Smooth muscle cell (in vitro differentiated cells): Measurements from ENCODE around the gene RPL22L1. TPM values are rescaled to one million over a fixed set of nuclear protein-coding genes. Genes with fewer than 3 reads are reported as not detected.

Source experiments
- DNase-seq: peaks from one replicate; lab custom pipeline; 2025; ENCODE audit not compliant: unreplicated experiment; lab: John Stamatoyannopoulos, UW
- H2AFZ ChIP-seq: fragments of 200-600 bp; sonication (generic); 2 replicates; pipeline ENCODE4 v1.6.0; 2016; ENCODE audit warnings: antibody characterized with exemption, low read depth, mild to moderate bottlenecking
- H3F3A ChIP-seq: fragments of 200-600 bp; sonication (generic); 2 replicates; pipeline ENCODE4 v1.6.0; 2017; ENCODE audit warnings: antibody characterized with exemption, low read depth
- H3K27ac ChIP-seq: fragments of 200-600 bp; sonication (generic); 2 replicates; pipeline ENCODE4 v1.5.1; 2016; ENCODE audit warnings: low read depth, mild to moderate bottlenecking
- H3K27me3 ChIP-seq: fragments of 200-600 bp; sonication (generic); 2 replicates; pipeline ENCODE4 v1.6.1; 2016; ENCODE audit warnings: low read depth, mild to moderate bottlenecking
- H3K36me3 ChIP-seq: fragments of 200-600 bp; sonication (generic); 2 replicates; pipeline ENCODE4 v1.5.1; 2016; ENCODE audit warnings: low read depth
- H3K4me1 ChIP-seq: fragments of 200-600 bp; sonication (generic); 2 replicates; pipeline ENCODE4 v1.5.1; 2016; ENCODE audit warnings: low read depth
- H3K4me2 ChIP-seq: fragments of 200-600 bp; sonication (generic); 2 replicates; pipeline ENCODE4 v1.6.0; 2016; ENCODE audit warnings: mild to moderate bottlenecking
- H3K4me3 ChIP-seq: fragments of 200-600 bp; sonication (generic); 2 replicates; pipeline ENCODE4 v1.5.1; 2016; ENCODE audit warnings: mild to moderate bottlenecking
- H3K79me2 ChIP-seq: fragments of 200-600 bp; sonication (generic); 2 replicates; pipeline ENCODE4 v1.6.0; 2016; ENCODE audit warnings: low read depth, mild to moderate bottlenecking
- H3K9ac ChIP-seq: fragments of 200-600 bp; sonication (generic); 2 replicates; pipeline ENCODE4 v1.6.0; 2016; ENCODE audit warnings: low read depth
- H3K9me3 ChIP-seq: fragments of 200-600 bp; sonication (generic); replicated peaks from 2 replicates; pipeline ENCODE4 v1.5.1; 2016; ENCODE audit warnings: low read depth
- H4K20me1 ChIP-seq: fragments of 200-600 bp; sonication (generic); 2 replicates; pipeline ENCODE4 v1.6.0; 2016; ENCODE audit warnings: low read depth
- WGBS: methylation state at CpG from one replicate; pipeline ENCODE4 v1.1.7; 2016; ENCODE audit warnings: low lambda C conversion rate; 5-methylcytosine and 5-hydroxymethylcytosine counted together
- polyA plus RNA-seq: library from polyadenylated mRNA; unstranded; fragments of >200 nt; fragmentation: Nextera tagmentation; extraction: Ambion mirVana; gene quantifications from 2 replicates; pipeline ENCODE4 v1.2.1, GENCODE V29; 2016
- total RNA-seq: library from RNA; depleted of rRNA; stranded (reverse); fragments of >200 nt; gene quantifications from 2 replicates; pipeline ENCODE4 v1.2.3, GENCODE V29; 2014
- TF ChIP-seq, protein P1 (sequence below): fragments of 200-600 bp; sonication (generic); IDR thresholded peaks from 2 replicates; pipeline ENCODE4 v1.5.1; 2017; ENCODE audit warnings: borderline replicate concordance, mild to moderate bottlenecking, antibody characterized with exemption; ENCODE audit not compliant: insufficient read depth, poor library complexity, severe bottlenecking

The RPL22L1 gene
- total RNA-seq (99.0 and 118 TPM in 2 replicates), polyA plus RNA-seq (15.6 and 22.3 TPM in 2 replicates)

DNA sequence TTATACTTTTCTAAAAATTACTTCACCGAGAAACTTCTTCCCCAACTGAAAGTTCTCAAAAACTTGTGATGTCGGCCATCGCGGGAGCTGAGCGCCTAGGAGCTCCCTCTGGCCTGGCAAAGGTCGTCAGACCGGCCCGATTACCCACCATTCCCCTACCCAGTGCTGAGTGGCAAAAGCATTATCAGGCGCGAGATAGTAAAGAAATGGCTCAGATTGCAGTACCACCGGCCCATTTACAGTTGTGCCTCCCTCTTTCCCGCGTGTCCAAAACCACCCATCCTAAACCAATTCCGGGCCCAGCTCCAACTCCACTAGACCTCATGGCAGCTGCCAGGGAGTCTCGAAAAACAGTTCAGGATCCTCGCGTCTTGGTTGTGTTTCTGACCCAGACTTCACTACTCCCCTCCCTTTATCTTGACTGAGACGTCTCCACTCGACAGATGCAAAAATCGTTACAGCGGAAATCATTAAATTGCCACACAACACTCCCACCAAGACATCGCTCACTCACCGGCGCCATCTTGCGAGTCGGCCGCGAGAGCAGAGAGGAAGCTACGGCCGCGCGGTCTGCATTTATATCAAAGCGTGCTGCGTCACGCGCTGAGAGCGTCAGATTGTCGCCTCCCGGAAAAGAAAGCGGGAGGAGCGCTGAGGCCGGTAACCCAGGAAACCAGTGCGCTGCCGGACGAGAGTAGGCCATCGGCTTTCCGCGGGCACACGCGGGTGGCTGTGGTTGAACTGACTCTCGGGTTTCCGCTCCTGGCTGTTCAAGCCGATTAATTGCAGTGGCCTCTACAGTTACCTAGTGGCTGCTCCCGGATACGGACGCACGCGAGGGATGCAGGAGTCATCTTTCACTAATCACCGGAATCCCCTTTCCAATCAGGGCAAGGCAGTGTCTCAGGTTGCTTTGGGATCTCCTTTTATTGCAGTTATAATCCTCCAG lies at the start of gene RPL22L1:
Gene RPL22L1 (minus strand): TSS at position 551 of the 949 bp plus-strand sequence. CDS start 28 bp downstream, at position 523.
- peaks cover 26% of the 10 kb centered on the region for H3K4me1 ChIP-seq
- peaks cover 36% of the 10 kb centered on the region for H3F3A ChIP-seq
- DNase-seq: no peak
- H3K4me2 ChIP-seq: peak within 1 kb of the TSS; percentile 94
- H4K20me1 ChIP-seq: peaks cover 28% of the 10 kb centered on the region
- H2AFZ ChIP-seq: peak within 1 kb of the TSS; percentile 76
- H3K79me2 ChIP-seq: peaks cover 23% of the 10 kb centered on the region
- under 1% methylated on average over 59 of the region's 59 CpGs for WGBS
- H3K4me3 ChIP-seq: peak within 1 kb of the TSS; percentile 66
- no peaks in the 10 kb centered on the region for H3K27me3 ChIP-seq
- H3K9ac ChIP-seq: peak within 1 kb of the TSS; percentile 94
- H3K9me3 ChIP-seq: no peaks in the 10 kb centered on the region
- TF ChIP-seq, protein P1, sequence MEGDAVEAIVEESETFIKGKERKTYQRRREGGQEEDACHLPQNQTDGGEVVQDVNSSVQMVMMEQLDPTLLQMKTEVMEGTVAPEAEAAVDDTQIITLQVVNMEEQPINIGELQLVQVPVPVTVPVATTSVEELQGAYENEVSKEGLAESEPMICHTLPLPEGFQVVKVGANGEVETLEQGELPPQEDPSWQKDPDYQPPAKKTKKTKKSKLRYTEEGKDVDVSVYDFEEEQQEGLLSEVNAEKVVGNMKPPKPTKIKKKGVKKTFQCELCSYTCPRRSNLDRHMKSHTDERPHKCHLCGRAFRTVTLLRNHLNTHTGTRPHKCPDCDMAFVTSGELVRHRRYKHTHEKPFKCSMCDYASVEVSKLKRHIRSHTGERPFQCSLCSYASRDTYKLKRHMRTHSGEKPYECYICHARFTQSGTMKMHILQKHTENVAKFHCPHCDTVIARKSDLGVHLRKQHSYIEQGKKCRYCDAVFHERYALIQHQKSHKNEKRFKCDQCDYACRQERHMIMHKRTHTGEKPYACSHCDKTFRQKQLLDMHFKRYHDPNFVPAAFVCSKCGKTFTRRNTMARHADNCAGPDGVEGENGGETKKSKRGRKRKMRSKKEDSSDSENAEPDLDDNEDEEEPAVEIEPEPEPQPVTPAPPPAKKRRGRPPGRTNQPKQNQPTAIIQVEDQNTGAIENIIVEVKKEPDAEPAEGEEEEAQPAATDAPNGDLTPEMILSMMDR: no peak
- peak within 1 kb of the TSS; percentile 86 for H3K27ac ChIP-seq
- H3K36me3 ChIP-seq: peaks cover 15% of the 10 kb centered on the region

DNA sequence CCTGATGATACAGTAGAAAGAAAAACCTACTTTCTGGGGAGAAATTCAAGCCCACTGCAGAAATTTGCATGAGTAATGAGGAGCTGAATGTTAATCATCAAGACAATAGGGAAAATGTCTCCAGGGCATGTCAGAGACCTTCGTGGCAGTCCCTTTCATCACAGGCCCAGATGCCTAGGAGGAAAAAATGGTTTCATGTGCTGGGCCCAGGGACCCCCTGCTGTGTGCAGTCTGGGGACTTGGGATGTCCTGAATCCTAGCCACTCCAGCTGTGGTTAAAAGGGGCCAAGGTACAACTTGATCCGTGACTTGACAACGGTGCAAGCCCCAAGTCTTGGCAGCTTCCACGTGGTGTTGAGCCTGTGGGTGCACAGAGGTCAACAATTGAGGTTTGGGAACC lies 48.7 kb upstream of the RPL22L1 start:
- Histone ChIP-seq H3K4me2 (no peak overlapping the region), H3K27ac (no peak overlapping the region), H3K36me3 (no peaks in the 10 kb centered on the region), H3K79me2 (no peaks in the 10 kb centered on the region), H3K27me3 (no peaks in the 10 kb centered on the region), H3K4me1 (no peaks in the 10 kb centered on the region), H3K9ac (no peak overlapping the region), H3F3A (no peaks in the 10 kb centered on the region), H4K20me1 (no peaks in the 10 kb centered on the region), H2AFZ (no peak overlapping the region), H3K4me3 (no peak overlapping the region), H3K9me3 (no peaks in the 10 kb centered on the region)
- DNase-seq: no peak
- WGBS: 81% methylated on average over 4 of the region's 4 CpGs
- TF ChIP-seq, protein P1: no peak

DNA sequence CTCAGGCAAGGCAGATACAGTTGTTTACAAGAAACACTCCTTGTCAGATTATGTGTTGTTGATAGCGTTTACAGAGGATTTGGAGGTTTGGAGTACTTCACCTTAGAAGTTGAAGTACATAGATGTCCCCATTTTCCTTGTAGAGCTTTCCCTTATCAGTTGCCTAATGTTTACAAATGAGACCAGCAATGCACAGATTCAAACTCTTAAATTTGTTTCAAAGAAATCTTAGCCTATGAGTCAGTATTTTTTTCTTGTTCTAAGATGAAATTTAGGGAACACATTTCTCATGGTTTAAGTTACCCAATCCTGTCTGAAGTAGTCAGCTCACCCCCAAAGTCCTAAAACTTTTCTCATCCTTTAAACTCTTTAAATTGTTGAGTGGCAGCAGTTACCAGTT lies 44.7 kb upstream of the RPL22L1 start:
- WGBS: 56% methylated on average over 1 of the region's 1 CpG

More for the DNA sequence above, 44.7 kb upstream of the RPL22L1 start:
- Histone ChIP-seq H3K27me3 (no peaks in the 10 kb centered on the region), H3F3A (no peaks in the 10 kb centered on the region), H3K36me3 (no peaks in the 10 kb centered on the region), H4K20me1 (no peaks in the 10 kb centered on the region), H3K9ac (no peak overlapping the region), H3K4me1 (no peaks in the 10 kb centered on the region), H3K79me2 (no peaks in the 10 kb centered on the region), H3K9me3 (no peaks in the 10 kb centered on the region), H3K4me3 (no peak overlapping the region), H2AFZ (no peak overlapping the region), H3K4me2 (no peak overlapping the region), H3K27ac (no peak overlapping the region)
- TF ChIP-seq, protein P1: no peak
- no peak for DNase-seq
